GM13976 (cell line): ENCODE measurements around the gene PARD6B.

ENCODE experiments used
- DNase-seq: peaks from one replicate; pipeline ENCODE4 v3.0.0; 2012; ENCODE audit warnings: low spot score
- in situ Hi-C: fragments of 300-500 bp; cut with MboI; formaldehyde crosslinking; loops from one replicate; pipeline ENCODE4 v1.12.0; 2022; ENCODE audit warnings: low sequenced_read_pairs, mixed read lengths, inconsistent platforms; ENCODE audit not compliant: unreplicated experiment
- TF ChIP-seq, protein P1 (sequence below): IDR thresholded peaks from 2 replicates; pipeline ENCODE4 v1.5.1; 2012; ENCODE audit warnings: borderline replicate concordance, mild to moderate bottlenecking; ENCODE audit not compliant: insufficient read depth; ENCODE audit errors: extremely low read depth, missing control alignments, control extremely low read depth

Gene PARD6B

DNA sequence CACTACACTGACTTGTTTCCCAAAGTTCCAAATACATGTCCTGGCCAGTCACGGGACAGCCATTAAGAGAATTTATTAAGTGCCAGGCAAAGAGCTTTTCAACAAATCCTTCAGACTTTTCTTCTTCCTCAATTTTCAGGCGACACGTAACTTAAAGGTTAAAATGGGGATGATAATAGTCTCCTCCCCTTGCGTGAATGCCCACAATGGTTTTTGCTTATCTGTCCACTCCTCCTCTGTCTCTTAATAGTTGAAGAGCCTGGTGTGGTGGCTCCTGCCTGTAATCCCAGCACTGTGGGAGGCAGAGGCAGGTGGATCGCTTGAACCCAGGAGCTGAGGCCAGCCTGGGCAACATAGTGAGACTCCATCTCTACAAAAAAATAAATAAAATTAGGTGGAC is 11.4 kb upstream of the PARD6B start:
- TF ChIP-seq, protein P1, sequence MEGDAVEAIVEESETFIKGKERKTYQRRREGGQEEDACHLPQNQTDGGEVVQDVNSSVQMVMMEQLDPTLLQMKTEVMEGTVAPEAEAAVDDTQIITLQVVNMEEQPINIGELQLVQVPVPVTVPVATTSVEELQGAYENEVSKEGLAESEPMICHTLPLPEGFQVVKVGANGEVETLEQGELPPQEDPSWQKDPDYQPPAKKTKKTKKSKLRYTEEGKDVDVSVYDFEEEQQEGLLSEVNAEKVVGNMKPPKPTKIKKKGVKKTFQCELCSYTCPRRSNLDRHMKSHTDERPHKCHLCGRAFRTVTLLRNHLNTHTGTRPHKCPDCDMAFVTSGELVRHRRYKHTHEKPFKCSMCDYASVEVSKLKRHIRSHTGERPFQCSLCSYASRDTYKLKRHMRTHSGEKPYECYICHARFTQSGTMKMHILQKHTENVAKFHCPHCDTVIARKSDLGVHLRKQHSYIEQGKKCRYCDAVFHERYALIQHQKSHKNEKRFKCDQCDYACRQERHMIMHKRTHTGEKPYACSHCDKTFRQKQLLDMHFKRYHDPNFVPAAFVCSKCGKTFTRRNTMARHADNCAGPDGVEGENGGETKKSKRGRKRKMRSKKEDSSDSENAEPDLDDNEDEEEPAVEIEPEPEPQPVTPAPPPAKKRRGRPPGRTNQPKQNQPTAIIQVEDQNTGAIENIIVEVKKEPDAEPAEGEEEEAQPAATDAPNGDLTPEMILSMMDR = no peak
- in situ Hi-C loops = no loop called here
- no peak for DNase-seq

GRCh38 chr20:50720582-50720981 is 10.8 kb upstream of the PARD6B start:
- TF ChIP-seq, protein P1 = no peak
- in situ Hi-C loops = no loop called here

DNA sequence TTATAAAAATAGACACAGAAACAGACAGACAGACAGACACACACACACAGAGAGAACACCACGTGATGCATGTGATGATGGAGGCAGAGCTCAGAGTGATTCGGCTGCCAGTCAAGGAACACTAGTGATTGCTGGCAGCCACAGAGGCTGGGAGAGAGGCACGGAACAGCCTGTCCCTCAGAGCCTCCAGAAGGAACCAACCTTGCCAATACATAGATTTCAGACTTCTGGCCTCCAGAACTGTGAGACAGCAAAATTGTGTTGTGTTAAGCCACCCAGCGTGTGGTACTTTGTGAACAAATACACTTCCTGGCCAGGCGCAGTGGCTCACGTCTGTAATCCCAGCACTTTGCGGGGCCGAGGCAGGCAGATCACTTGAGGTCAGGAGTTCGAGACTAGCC is 9.5 kb upstream of the PARD6B start:
- TF ChIP-seq, protein P1 = no peak
- no peak for DNase-seq
- in situ Hi-C loops = no loop called here

More at GRCh38 chr20:50720582-50720981, 10.8 kb upstream of the PARD6B start:
- no peak for DNase-seq

DNA sequence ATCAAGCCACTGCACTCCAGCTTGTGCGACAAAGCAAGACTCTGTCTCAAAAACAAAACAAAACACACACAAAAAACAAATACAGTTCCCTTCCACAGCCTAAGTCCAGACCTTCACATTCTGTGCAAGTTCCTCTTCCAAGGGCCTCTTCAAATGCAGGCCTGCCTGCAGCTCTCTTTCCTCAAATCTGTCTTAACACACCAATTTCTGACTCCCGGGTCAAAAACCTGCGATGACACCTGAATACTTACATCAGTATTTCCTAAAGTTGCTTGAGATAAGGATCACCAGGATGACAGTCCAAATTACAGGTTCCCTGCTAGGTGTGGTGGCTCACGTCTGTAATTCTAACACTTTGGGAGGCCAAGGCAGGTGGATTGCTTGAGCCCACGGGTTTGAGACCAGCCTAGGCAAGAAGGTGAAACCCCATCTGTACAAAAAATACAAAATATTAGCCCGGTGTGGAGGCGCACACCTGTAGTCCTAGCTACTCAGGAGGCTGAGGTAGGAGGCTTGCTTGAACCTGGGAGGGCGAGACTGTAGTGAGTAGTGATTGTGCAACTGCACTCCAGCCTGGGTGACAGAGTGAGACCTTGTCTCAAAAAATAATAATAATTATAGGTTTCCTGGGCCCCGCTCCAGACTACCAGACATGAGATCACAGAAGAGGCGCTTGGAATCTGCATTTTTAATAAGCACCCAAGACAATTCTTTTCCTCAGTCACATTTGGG is 8.8 kb upstream of the PARD6B start:
- DNase-seq = no peak
- TF ChIP-seq, protein P1 = no peak
- in situ Hi-C loops = no loop called here

DNA sequence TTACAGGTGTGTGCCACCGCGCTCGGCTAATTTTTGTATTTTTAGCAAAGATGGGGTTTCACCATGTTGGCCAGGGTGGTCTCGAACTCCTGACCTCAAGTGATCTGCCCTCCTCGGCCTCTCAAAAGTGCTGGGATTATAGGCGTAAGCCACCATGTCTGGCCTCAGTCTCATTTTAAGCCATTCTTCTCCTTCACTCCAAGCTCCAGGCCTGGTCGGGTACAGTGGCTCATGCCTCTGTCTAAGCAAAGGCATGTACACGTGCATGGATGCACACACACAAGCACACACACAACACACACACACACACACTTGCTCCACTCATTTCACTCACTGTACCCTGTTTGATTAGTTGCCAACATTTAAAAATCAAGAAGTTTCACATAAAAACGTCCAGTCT is 7.7 kb upstream of the PARD6B start:
- TF ChIP-seq, protein P1 = no peak
- DNase-seq = no peak
- in situ Hi-C loops = no loop called here

GRCh38 chr20:50724112-50724725 is 7.2 kb upstream of the PARD6B start:
- in situ Hi-C loops = no loop called here
- TF ChIP-seq, protein P1 = no peak
- DNase-seq = no peak
